ENCODE measurements around the gene MLX.
"Not testable (repeated sequence)": the region's sequence is repeated elsewhere in the genome, so short reads cannot be mapped to it uniquely, and the experiment has no call there.

DNA sequence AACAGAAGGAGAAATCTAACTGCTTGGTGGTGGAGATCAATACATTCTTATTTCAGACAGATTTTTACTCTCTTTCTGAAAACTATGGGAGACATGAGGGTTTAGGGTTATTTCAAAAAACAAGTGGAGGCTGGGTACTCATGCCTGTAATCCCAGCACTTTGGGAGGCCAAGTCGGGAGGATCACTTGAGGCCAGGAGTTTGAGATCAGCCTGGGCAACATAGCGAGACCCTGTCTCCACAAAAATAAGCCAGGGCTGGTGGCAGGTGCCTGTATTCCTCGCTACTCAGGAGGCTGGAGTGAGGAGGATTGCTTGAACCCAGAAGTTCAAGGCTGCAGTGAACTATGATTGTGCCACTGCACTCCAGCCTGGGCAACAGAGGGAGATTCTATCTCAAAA, 55.1 kb downstream of the MLX start:
- TF ChIP-seq, protein P1, sequence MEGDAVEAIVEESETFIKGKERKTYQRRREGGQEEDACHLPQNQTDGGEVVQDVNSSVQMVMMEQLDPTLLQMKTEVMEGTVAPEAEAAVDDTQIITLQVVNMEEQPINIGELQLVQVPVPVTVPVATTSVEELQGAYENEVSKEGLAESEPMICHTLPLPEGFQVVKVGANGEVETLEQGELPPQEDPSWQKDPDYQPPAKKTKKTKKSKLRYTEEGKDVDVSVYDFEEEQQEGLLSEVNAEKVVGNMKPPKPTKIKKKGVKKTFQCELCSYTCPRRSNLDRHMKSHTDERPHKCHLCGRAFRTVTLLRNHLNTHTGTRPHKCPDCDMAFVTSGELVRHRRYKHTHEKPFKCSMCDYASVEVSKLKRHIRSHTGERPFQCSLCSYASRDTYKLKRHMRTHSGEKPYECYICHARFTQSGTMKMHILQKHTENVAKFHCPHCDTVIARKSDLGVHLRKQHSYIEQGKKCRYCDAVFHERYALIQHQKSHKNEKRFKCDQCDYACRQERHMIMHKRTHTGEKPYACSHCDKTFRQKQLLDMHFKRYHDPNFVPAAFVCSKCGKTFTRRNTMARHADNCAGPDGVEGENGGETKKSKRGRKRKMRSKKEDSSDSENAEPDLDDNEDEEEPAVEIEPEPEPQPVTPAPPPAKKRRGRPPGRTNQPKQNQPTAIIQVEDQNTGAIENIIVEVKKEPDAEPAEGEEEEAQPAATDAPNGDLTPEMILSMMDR (IDR thresholded peaks at IDR 0.05): not testable (repeated sequence)
- not testable (repeated sequence) for TF ChIP-seq EZH2 (IDR thresholded peaks at IDR 0.05; ENCODE audit: borderline replicate concordance, insufficient read depth, low read depth, low read length, poor library complexity, severe bottlenecking)
